ENCODE measurements around the gene DNM3.

The DNM3 gene

DNA sequence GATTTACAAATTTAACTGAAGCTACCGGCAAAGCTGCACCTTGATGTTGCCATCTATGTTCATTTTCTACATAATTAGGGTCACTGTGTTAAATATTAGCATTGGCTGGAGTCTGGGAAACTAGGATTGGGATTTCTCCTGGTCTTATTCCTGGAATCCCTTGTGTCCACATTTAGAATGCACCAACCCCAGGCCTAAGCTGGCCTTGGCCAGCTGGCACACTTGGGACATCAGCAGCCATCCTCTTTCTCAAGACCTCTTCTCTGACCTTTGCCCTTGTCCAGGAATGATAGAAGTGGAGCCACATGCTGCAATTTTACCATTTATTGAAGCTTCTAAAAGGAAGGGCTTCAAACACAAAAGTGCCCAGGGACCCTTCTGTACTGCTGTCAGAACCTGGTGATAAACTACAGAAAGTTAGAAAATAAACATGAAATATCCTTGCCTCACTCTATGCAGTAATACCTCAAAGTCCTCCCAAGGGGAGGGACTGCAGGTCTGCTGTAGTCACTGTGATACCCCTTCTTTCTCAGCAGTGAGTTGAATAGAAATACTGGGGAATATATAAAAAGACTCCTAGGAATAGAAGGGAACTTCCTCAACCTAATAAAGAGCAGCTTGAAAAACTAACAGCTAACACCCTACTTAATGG is 616.3 kb downstream of the DNM3 start:
- Mint-ChIP-seq H3K9me3 (no peaks in the 10 kb centered on the region), H3K4me1 (no peaks in the 10 kb centered on the region), H3K36me3 (ENCODE audit: insufficient read depth) (no peaks in the 10 kb centered on the region), H3K27ac (ENCODE audit: low read depth) (no peak overlapping the region), H3K27me3 (no peaks in the 10 kb centered on the region), H3K4me3 (no peak overlapping the region)
- no peak for DNase-seq (ENCODE audit: low spot score in 2 of 2)
- ATAC-seq (replicated peaks; ENCODE audit: extremely low read depth, poor library complexity, severe bottlenecking), result no peak

DNA sequence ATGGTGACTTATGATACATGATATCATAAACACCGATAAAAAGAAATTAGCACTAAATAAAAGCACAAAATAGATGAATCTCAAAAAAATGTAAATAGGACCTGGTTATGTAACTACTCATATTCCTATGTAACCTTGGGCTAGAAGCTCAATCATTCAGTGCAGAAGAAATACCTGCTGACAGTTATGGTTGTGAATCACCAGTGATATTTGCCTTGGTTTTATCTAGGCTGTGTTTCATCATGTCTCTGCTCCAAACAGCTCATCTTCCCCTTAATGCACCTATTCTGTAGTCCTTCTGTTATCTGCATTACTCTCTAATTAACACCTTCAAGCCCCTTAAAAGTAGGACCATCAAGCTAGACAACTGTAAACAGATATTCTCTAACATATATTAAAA is 618.9 kb downstream of the DNM3 start:
- H3K4me1 Mint-ChIP-seq, result no peaks in the 10 kb centered on the region
- H3K27ac Mint-ChIP-seq (ENCODE audit: low read depth), result no peak overlapping the region
- no peak for ATAC-seq (replicated peaks; ENCODE audit: extremely low read depth, poor library complexity, severe bottlenecking)

DNA sequence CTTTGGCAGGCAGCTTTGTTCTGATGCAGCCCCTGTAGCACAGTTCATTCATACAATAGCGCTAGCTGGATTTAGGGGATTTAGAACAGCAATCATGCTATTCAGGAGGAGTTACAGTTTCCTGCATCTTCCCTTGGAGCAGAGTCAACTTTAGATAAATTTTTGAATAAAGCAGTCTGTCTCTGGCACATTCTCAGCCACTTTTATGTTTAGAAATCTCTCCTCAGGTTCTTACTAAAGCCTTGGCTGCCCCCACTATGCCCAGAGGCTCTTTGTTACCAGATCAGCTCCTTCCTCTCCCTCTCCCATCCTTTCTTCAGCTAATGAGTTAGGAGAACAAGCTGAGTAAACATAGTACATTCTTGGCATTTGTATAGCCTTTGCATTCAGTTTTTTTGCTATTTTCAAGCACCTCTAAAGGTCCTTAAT is 619.6 kb downstream of the DNM3 start:
- H3K36me3 Mint-ChIP-seq (ENCODE audit: insufficient read depth), result no peaks in the 10 kb centered on the region
- DNase-seq (ENCODE audit: low spot score in 2 of 2) (no peak), ATAC-seq (replicated peaks; ENCODE audit: extremely low read depth, poor library complexity, severe bottlenecking) (no peak)
- no peaks in the 10 kb centered on the region for H3K9me3 Mint-ChIP-seq
- H3K27ac Mint-ChIP-seq (ENCODE audit: low read depth), result no peak overlapping the region
- H3K4me3 Mint-ChIP-seq, result no peak overlapping the region
- no peaks in the 10 kb centered on the region for H3K27me3 Mint-ChIP-seq
- no peaks in the 10 kb centered on the region for H3K4me1 Mint-ChIP-seq

More for the DNA sequence above, 618.9 kb downstream of the DNM3 start:
- no peaks in the 10 kb centered on the region for H3K9me3 Mint-ChIP-seq
- H3K36me3 Mint-ChIP-seq (ENCODE audit: insufficient read depth), result no peaks in the 10 kb centered on the region
- H3K4me3 Mint-ChIP-seq, result no peak overlapping the region
- no peaks in the 10 kb centered on the region for H3K27me3 Mint-ChIP-seq
- DNase-seq (ENCODE audit: low spot score in 2 of 2), result no peak

Measured in central memory CD8-positive, alpha-beta T cell (primary cell).